ENCODE results near the gene KRTAP10-7. TPM values are rescaled to one million over a fixed set of nuclear protein-coding genes. Genes with fewer than 3 reads are reported as not detected.
"Not testable (repeated sequence)": the region's sequence is repeated elsewhere in the genome, so short reads cannot be mapped to it uniquely, and the experiment has no call there.

Gene KRTAP10-7
- total and polyA plus RNA-seq, 3 donors from 2014 or later, result 0.31 TPM; not detected in 2

DNA sequence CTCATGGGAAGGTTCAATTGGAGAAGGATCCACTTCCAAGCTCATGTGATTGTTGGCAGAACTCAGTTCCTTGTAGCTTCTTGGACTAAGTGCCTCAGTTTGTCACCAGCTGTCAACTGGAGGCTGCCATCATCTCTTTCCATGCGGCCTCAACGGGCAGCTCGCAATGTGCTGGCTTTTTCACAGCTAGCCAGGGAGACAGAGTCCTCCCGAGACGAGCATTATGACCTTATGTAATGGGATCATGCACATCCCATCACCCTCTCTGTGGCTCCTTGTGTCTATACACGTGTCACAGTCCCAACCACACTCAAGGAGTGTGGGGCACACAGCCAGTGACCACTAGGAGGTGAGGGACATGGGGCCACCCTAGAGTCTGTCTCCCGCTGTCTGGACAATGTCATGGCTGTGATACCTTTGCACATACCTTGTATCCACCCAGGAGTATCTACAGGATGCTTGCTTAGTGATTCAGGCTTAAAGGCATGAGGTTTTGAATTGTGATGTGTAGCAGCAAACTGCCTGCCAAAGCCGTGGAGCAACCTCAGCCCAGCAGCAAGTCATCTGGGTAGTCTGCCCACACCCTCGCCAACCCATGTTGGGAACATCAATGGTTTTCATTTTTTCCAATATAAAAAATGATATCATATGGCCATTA is 4.2 kb upstream of the KRTAP10-7 start:
- H3K9me3 ChIP-seq, result no peaks in the 10 kb centered on the region
- intact Hi-C loops (cut with DNase I; ENCODE audit: low total_unique reads), result no loop called here
- H3K27me3 ChIP-seq, result no peaks in the 10 kb centered on the region
- no peak overlapping the region for H3K4me3 ChIP-seq
- H3K36me3 ChIP-seq (ENCODE audit: low read depth, missing control alignments), result no peaks in the 10 kb centered on the region
- TF ChIP-seq, protein P1, sequence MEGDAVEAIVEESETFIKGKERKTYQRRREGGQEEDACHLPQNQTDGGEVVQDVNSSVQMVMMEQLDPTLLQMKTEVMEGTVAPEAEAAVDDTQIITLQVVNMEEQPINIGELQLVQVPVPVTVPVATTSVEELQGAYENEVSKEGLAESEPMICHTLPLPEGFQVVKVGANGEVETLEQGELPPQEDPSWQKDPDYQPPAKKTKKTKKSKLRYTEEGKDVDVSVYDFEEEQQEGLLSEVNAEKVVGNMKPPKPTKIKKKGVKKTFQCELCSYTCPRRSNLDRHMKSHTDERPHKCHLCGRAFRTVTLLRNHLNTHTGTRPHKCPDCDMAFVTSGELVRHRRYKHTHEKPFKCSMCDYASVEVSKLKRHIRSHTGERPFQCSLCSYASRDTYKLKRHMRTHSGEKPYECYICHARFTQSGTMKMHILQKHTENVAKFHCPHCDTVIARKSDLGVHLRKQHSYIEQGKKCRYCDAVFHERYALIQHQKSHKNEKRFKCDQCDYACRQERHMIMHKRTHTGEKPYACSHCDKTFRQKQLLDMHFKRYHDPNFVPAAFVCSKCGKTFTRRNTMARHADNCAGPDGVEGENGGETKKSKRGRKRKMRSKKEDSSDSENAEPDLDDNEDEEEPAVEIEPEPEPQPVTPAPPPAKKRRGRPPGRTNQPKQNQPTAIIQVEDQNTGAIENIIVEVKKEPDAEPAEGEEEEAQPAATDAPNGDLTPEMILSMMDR (IDR thresholded peaks at IDR 0.05), result no peak
- TF ChIP-seq POLR2A (IDR thresholded peaks at IDR 0.05), result no peak
- no peak overlapping the region for H3K27ac ChIP-seq
- no peaks in the 10 kb centered on the region for H3K4me1 ChIP-seq
- WGBS, 2 donors, result 70 to 86% methylated on average over 9 of the region's 9 CpGs
- DNase-seq, result no peak

DNA sequence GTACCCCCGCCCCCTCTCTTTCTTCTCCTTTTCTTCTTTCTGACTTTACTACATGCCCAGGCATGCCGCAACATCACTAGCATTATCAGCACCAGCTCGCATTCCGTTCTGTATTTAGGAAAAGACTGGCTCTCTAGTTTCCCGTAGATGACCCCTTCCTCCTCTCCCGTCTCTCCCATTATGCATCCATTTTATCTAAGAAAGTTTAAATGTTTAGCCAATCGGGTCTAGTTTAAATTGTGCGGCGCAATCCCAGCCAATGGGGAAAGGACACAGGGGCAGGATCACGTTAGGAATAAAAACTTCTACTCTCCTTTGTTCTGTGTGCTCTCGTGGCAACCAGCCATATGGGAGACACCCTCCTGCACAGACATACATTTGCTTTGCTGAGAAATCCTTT is 2.3 kb upstream of the KRTAP10-7 start:
- no peaks in the 10 kb centered on the region for H3K9me3 ChIP-seq
- no peak overlapping the region for H3K27ac ChIP-seq
- no peaks in the 10 kb centered on the region for H3K4me1 ChIP-seq
- H3K27me3 ChIP-seq, result no peaks in the 10 kb centered on the region
- 73 to 79% methylated on average over 11 of the region's 11 CpGs for WGBS, 2 donors
- H3K36me3 ChIP-seq (ENCODE audit: low read depth, missing control alignments), result no peaks in the 10 kb centered on the region
- no peak for TF ChIP-seq POLR2A (IDR thresholded peaks at IDR 0.05)
- H3K4me3 ChIP-seq, result no peak overlapping the region
- intact Hi-C loops (cut with DNase I; ENCODE audit: low total_unique reads), result no loop called here
- no peak for DNase-seq

DNA sequence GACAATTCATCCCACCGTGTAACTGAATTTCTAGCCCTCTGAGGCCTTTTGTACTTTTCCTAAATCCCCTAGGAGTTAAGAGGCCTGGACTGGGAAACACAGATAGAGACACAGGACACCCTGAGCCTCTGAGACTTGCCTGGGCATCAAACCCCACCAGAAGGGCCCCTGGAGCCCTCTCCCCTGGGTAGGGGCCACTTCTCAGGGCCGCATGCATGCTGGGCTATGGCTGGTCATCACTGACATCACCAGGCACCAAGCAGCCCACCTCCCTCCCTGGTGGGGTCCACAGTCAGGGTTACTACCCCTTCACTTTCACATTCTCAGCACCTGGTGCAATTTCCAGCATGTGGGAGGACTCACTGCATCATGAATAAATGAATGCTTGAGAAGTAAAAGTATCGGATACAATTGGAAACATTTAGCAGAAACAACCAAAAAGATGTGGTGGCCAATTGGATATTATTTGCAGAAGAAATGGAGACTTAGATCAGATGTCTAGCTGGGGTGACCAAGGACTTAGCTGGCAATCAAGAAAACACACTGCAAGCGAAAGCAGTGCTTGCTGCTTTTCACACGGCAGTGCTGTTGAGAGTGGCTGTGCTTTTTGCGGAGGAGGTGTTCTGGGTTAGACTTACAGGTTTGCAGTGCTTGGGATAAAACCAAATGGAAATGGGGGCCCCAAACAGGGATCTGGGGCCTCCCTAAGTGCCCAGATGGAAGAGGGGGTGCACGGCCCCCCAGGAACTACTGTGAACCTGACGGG is 950 bp upstream of the KRTAP10-7 start:
- Histone ChIP-seq H3K27ac (no peak overlapping the region), H3K27me3 (no peaks in the 10 kb centered on the region), H3K36me3 (ENCODE audit: low read depth, missing control alignments) (no peaks in the 10 kb centered on the region), H3K9me3 (no peaks in the 10 kb centered on the region), H3K4me3 (no peak overlapping the region), H3K4me1 (no peaks in the 10 kb centered on the region)
- WGBS, 2 donors, result 80 to 82% methylated on average over 8 of the region's 8 CpGs
- no peak for DNase-seq
- intact Hi-C loops (cut with DNase I; ENCODE audit: low total_unique reads), result no loop called here
- TF ChIP-seq POLR2A (IDR thresholded peaks at IDR 0.05), result no peak

DNA sequence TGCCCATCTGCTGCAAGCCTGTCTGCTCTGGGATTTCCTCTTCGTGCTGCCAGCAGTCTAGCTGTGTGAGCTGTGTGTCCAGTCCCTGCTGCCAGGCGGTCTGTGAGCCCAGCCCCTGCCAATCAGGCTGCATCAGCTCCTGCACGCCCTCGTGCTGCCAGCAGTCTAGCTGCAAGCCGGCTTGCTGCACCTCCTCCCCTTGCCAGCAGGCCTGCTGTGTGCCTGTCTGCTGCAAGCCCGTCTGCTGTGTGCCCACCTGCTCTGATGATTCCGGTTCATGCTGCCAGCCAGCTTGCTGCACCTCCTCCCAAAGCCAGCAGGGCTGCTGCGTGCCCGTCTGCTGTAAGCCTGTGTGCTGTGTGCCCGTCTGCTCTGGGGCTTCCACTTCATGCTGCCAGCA is 694 bp downstream of the KRTAP10-7 start:
- DNase-seq; H3K9me3 ChIP-seq; H3K27me3 ChIP-seq; H3K36me3 ChIP-seq (ENCODE audit: low read depth, missing control alignments); intact Hi-C loops (cut with DNase I; ENCODE audit: low total_unique reads); H3K4me1 ChIP-seq; H3K4me3 ChIP-seq; H3K27ac ChIP-seq: not testable (repeated sequence)
- 49 to 90% methylated on average over 5 to 7 of the region's 10 CpGs for WGBS, 2 donors

DNA sequence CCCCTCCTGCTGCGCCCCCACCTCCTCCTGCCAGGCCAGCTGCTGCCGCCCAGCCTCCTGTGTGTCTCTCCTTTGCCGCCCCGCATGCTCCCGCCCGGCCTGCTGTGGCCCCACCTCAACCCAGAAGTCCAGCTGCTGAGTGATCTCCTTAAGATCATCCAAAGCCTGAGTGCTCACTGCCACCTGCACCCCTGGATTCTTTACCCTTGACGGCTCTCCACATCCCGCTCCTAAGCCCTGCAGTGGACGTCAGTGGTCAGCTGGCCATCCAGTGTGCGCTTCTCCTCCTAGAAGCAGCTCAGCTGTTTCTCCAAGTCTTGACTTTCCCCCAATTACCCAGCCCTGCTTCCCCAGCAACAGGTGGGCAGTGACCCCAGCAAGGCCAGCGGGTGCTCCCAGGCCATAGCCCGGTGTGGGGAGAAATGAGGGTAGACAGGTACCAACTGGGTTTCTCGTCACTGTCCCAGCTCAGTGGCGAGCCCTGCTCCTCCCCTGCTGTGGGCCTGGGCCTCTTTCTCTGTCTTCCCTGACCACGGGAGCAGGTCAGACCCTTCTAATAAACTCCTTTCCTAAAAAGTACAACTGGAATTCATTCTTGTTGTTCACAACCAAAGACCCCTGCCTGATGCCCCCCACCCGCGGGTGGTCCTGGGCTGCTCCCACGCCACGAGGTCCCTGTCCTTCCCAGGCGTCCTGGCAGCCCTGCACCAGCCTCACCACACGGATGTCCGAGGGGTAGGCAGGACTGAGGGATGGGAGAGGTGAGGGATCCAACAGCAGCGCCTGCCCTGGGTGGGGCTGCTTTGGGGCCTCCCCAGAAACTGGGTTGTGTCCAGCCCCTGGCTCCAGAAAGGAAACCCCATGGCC is 1.4 kb downstream of the KRTAP10-7 start:
- DNase-seq, result no peak
- TF ChIP-seq, protein P1 (IDR thresholded peaks at IDR 0.05), result no peak
- TF ChIP-seq POLR2A (IDR thresholded peaks at IDR 0.05), result no peak
- Histone ChIP-seq H3K27me3 (no peaks in the 10 kb centered on the region), H3K9me3 (no peaks in the 10 kb centered on the region), H3K4me3 (no peak overlapping the region), H3K36me3 (ENCODE audit: low read depth, missing control alignments) (no peaks in the 10 kb centered on the region), H3K27ac (no peak overlapping the region), H3K4me1 (no peaks in the 10 kb centered on the region)
- 72 to 92% methylated on average over 14 to 23 of the region's 23 CpGs for whole genome bisulfite sequencing, 2 donors
- intact Hi-C loops (cut with DNase I; ENCODE audit: low total_unique reads), result no loop called here

DNA sequence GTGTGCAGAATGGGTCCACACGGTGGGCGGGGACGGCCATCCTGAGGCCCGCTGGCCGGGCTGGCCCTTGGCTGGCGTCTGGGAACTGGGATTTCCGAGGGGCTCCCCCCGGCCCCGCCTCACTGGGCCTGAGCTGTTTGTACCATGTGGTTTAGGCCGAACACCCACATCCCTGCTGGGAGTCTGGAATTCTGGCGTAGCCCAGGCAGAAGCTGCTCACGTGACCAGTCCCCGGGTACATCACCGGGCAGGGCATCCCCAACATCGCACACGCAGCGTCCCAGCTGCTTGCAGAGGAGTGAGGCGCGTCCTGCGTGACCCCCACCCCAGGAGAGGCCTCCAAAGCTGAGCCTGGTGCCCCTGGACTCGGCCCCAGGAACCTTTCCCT is 2.1 kb downstream of the KRTAP10-7 start:
- no peak for DNase-seq
- Histone ChIP-seq H3K4me1 (no peaks in the 10 kb centered on the region), H3K4me3 (no peak overlapping the region), H3K27ac (no peak overlapping the region), H3K27me3 (no peaks in the 10 kb centered on the region), H3K9me3 (no peaks in the 10 kb centered on the region), H3K36me3 (ENCODE audit: low read depth, missing control alignments) (no peaks in the 10 kb centered on the region)
- intact Hi-C loops (cut with DNase I; ENCODE audit: low total_unique reads), result no loop called here
- WGBS, 2 donors, result 88 to 98% methylated on average over 7 to 21 of the region's 21 CpGs
- TF ChIP-seq, protein P1 (IDR thresholded peaks at IDR 0.05), result no peak
